Nephron (organoid): Measurements from ENCODE around the gene GFAP.

Experiments used
- H3K27ac Mint-ChIP-seq, 3 experiments: 2 replicates each; pipeline ENCODE4 v1.8.0; 2020; ENCODE audit warnings: mixed read lengths in 3 of 3, mild to moderate bottlenecking in 2 of 3, moderate library complexity in 1 of 3
- H3K27me3 Mint-ChIP-seq: 2 replicates; pipeline ENCODE4 v1.8.0; 2021; ENCODE audit warnings: low read depth, mild to moderate bottlenecking, moderate library complexity, mixed read lengths
- H3K36me3 Mint-ChIP-seq: 2 replicates; pipeline ENCODE4 v1.8.0; 2020; ENCODE audit warnings: low read depth, mixed read lengths
- H3K4me1 Mint-ChIP-seq: 2 replicates; pipeline ENCODE4 v1.8.0; 2020; ENCODE audit warnings: mixed read lengths
- H3K4me3 Mint-ChIP-seq, 3 experiments: 2 replicates each; pipeline ENCODE4 v1.8.0; 2020; ENCODE audit warnings: mild to moderate bottlenecking in 3 of 3, mixed read lengths in 3 of 3, moderate library complexity in 2 of 3
- H3K9me3 Mint-ChIP-seq: 2 replicates; pipeline ENCODE4 v1.8.0; 2020; ENCODE audit warnings: mixed read lengths
- TF ChIP-seq, protein P1 (sequence below), 3 experiments: fragments of 200-600 bp; sonication (generic); IDR thresholded peaks; one replicate each; pipeline ENCODE4 v1.5.0; 2021; ENCODE audit warnings: antibody characterized with exemption in 3 of 3; ENCODE audit not compliant: unreplicated experiment in 3 of 3

GFAP gene

GRCh38 chr17:44911133-44912001 lies 3.9 kb downstream of the GFAP start:
- Mint-ChIP-seq H3K36me3 (no peaks in the 10 kb centered on the region), H3K27ac (peak overlapping the region in 1 of 3 experiments; percentile 36), H3K27me3 (peaks cover 70% of the 10 kb centered on the region), H3K4me3 (peak overlapping the region; percentile 5 to 39 (median 32)), H3K4me1 (peaks cover 14% of the 10 kb centered on the region), H3K9me3 (no peaks in the 10 kb centered on the region)
- TF ChIP-seq, protein P1, sequence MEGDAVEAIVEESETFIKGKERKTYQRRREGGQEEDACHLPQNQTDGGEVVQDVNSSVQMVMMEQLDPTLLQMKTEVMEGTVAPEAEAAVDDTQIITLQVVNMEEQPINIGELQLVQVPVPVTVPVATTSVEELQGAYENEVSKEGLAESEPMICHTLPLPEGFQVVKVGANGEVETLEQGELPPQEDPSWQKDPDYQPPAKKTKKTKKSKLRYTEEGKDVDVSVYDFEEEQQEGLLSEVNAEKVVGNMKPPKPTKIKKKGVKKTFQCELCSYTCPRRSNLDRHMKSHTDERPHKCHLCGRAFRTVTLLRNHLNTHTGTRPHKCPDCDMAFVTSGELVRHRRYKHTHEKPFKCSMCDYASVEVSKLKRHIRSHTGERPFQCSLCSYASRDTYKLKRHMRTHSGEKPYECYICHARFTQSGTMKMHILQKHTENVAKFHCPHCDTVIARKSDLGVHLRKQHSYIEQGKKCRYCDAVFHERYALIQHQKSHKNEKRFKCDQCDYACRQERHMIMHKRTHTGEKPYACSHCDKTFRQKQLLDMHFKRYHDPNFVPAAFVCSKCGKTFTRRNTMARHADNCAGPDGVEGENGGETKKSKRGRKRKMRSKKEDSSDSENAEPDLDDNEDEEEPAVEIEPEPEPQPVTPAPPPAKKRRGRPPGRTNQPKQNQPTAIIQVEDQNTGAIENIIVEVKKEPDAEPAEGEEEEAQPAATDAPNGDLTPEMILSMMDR (IDR thresholded peaks at IDR 0.05; ENCODE audit: unreplicated experiment in 3 of 3): peak; percentile 48 to 65 (median 51)

- Mint-ChIP-seq H3K4me1 (peaks cover 23% of the 10 kb centered on the region), H3K36me3 (no peaks in the 10 kb centered on the region), H3K27me3 (peaks cover 66% of the 10 kb centered on the region)
Observed at GRCh38 chr17:44910231-44911106, 4.8 kb downstream of the GFAP start.

GRCh38 chr17:44909681-44910144 lies 5.6 kb downstream of the GFAP start:
- TF ChIP-seq, protein P1 (IDR thresholded peaks at IDR 0.05; ENCODE audit: unreplicated experiment in 3 of 3): no peak
- no peak overlapping the region for H3K27ac Mint-ChIP-seq
- no peak overlapping the region for H3K4me3 Mint-ChIP-seq
- peaks cover 29% of the 10 kb centered on the region for H3K4me1 Mint-ChIP-seq
- H3K9me3 Mint-ChIP-seq: no peaks in the 10 kb centered on the region
- no peaks in the 10 kb centered on the region for H3K36me3 Mint-ChIP-seq
- peaks cover 65% of the 10 kb centered on the region for H3K27me3 Mint-ChIP-seq

More at GRCh38 chr17:44910231-44911106, 4.8 kb downstream of the GFAP start:
- Mint-ChIP-seq H3K4me3 (peak overlapping the region in 2 of 3 experiments; percentile 32 to 39), H3K9me3 (no peaks in the 10 kb centered on the region), H3K27ac (peak overlapping the region in 1 of 3 experiments; percentile 36)
- TF ChIP-seq, protein P1 (IDR thresholded peaks at IDR 0.05; ENCODE audit: unreplicated experiment in 3 of 3): no peak

DNA sequence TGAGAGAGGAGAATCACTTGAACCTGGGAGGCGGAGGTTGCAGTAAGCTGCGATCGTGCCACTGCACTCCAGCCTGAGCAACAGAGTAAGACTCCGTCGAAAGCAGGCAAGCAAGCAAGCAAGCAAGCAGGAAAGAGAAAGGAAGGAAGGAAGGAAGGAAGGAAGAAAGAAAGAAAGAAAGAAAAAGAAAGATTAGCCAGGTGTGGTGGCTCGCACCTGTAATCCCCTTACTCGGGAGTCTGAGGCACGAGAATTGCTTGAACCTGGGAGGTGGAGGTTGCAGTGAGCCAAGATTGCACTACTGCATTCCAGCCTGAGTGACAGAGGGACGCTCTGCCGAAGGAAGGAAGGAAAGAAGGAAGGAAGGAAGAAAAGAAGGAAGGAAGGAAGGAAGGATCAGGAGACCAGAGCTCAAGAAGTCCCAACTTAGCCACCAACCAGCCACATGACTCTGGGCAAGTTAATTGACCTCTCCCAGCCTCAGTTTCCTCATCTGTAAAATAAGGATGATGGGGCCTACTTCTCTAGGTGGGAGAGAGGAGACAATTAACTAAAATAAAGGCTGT lies 6.5 kb downstream of the GFAP start:
- H3K27ac Mint-ChIP-seq: no peak overlapping the region
- peaks cover 29% of the 10 kb centered on the region for H3K4me1 Mint-ChIP-seq
- no peaks in the 10 kb centered on the region for H3K36me3 Mint-ChIP-seq
- peaks cover 57% of the 10 kb centered on the region for H3K27me3 Mint-ChIP-seq
- TF ChIP-seq, protein P1 (IDR thresholded peaks at IDR 0.05; ENCODE audit: unreplicated experiment in 3 of 3): no peak
- no peaks in the 10 kb centered on the region for H3K9me3 Mint-ChIP-seq
- H3K4me3 Mint-ChIP-seq: no peak overlapping the region

- peaks cover 33% of the 10 kb centered on the region for H3K4me1 Mint-ChIP-seq
- no peaks in the 10 kb centered on the region for H3K36me3 Mint-ChIP-seq
- H3K9me3 Mint-ChIP-seq: no peaks in the 10 kb centered on the region
- H3K4me3 Mint-ChIP-seq: no peak overlapping the region
- no peak overlapping the region for H3K27ac Mint-ChIP-seq
- H3K27me3 Mint-ChIP-seq: peaks cover 49% of the 10 kb centered on the region
- TF ChIP-seq, protein P1 (IDR thresholded peaks at IDR 0.05; ENCODE audit: unreplicated experiment in 3 of 3): no peak
Observed at GRCh38 chr17:44907729-44908470, 7.4 kb downstream of the GFAP start.
